PFSK-1 (cell line): Measurements from ENCODE around the gene TSEN15. TPM values are rescaled to one million over a fixed set of nuclear protein-coding genes. Genes with fewer than 3 reads are reported as not detected.
A peak's percentile ranks its signal among the peaks of the same experiment; 100 is the strongest.

Source experiments
- FOXP2 ChIP-seq: optimal IDR thresholded peaks from 2 replicates; pipeline ENCODE3; 2011; ENCODE audit warnings: borderline replicate concordance, control low read depth, inconsistent platforms; ENCODE audit not compliant: insufficient read depth; ENCODE audit errors: extremely low read length, extremely low read depth
- POLR2AphosphoS5 ChIP-seq: IDR thresholded peaks from 2 replicates; pipeline ENCODE4 v1.6.1; 2012; ENCODE audit warnings: low read depth, mild to moderate bottlenecking, control low read depth, low read length, moderate library complexity
- SIN3A ChIP-seq: IDR thresholded peaks from 2 replicates; pipeline ENCODE4 v1.6.1; 2012; ENCODE audit warnings: mild to moderate bottlenecking, low read length, moderate library complexity, borderline replicate concordance; ENCODE audit not compliant: insufficient read depth
- TAF1 ChIP-seq: IDR thresholded peaks from 2 replicates; pipeline ENCODE4 v1.6.1; 2012; ENCODE audit warnings: low read length, control low read depth, borderline replicate concordance; ENCODE audit not compliant: insufficient read depth
- polyA plus RNA-seq: library from polyadenylated mRNA; unstranded; fragments of >200 nt; gene quantifications from one replicate; pipeline ENCODE4 v1.2.1, GENCODE V29; 2012; ENCODE audit warnings: low read depth, missing spikeins; ENCODE audit not compliant: insufficient read length
- TF ChIP-seq, protein P1 (sequence below), 2 experiments: IDR thresholded peaks; 2 replicates each; pipeline versions ENCODE4 v1.6.1 to v1.8.0; 2011 to 2012; ENCODE audit warnings: low read depth in 2 of 2, low read length in 2 of 2, control low read depth in 1 of 2, inconsistent platforms in 1 of 2, mild to moderate bottlenecking in 1 of 2, moderate library complexity in 1 of 2; ENCODE audit not compliant: insufficient read depth in 1 of 2

TSEN15 gene
- 68.3 TPM for polyA plus RNA-seq

DNA sequence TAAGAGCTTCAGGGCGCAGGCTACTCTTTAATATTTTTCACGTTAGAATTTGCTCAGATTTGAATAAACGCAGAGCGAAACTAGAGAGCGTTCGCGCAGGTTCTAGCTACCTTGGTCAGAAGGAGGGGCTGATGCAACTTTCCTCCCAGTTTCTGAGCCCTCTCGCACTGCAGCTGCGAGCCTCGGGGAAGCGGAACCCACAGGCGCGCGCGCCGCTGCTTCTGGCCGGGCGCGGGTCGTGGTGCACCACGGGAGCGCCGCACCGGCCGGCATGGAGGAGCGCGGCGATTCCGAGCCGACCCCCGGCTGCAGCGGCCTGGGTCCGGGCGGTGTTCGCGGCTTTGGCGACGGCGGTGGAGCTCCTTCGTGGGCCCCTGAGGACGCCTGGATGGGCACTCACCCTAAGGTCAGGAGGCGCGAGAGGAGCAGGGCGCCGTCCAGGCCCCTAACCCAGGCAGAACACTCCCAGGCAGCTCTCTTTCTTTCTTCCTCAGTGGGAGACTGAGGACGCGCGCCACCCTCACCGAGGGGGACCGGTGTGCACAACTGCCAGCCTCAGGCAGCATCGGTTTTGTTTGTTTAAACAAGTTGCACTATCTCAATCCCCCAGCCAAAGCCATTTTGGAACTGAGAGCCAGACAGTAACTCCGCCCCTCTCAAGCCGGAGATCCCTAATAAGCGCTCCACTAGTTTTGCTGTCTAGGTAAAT is at the start of gene TSEN15:
Gene TSEN15, plus strand, starts transcription at position 246 of the 709 bp plus-strand sequence. Its CDS starts 26 bp downstream, at position 272.
- TF ChIP-seq, protein P1, sequence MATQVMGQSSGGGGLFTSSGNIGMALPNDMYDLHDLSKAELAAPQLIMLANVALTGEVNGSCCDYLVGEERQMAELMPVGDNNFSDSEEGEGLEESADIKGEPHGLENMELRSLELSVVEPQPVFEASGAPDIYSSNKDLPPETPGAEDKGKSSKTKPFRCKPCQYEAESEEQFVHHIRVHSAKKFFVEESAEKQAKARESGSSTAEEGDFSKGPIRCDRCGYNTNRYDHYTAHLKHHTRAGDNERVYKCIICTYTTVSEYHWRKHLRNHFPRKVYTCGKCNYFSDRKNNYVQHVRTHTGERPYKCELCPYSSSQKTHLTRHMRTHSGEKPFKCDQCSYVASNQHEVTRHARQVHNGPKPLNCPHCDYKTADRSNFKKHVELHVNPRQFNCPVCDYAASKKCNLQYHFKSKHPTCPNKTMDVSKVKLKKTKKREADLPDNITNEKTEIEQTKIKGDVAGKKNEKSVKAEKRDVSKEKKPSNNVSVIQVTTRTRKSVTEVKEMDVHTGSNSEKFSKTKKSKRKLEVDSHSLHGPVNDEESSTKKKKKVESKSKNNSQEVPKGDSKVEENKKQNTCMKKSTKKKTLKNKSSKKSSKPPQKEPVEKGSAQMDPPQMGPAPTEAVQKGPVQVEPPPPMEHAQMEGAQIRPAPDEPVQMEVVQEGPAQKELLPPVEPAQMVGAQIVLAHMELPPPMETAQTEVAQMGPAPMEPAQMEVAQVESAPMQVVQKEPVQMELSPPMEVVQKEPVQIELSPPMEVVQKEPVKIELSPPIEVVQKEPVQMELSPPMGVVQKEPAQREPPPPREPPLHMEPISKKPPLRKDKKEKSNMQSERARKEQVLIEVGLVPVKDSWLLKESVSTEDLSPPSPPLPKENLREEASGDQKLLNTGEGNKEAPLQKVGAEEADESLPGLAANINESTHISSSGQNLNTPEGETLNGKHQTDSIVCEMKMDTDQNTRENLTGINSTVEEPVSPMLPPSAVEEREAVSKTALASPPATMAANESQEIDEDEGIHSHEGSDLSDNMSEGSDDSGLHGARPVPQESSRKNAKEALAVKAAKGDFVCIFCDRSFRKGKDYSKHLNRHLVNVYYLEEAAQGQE (IDR thresholded peaks at IDR 0.05; ENCODE audit: insufficient read depth in 1 of 2, low read depth in 2 of 2, low read length in 2 of 2): peak in 1 of 2 experiments; percentile 71; a peak in 2 of 4 replicates
- peak; percentile 87 for TF ChIP-seq POLR2AphosphoS5
- TF ChIP-seq TAF1: peak; percentile 95
- peak; percentile 89 for TF ChIP-seq FOXP2
- peak; percentile 64; the same call in 1 of the 2 replicates for TF ChIP-seq SIN3A

DNA sequence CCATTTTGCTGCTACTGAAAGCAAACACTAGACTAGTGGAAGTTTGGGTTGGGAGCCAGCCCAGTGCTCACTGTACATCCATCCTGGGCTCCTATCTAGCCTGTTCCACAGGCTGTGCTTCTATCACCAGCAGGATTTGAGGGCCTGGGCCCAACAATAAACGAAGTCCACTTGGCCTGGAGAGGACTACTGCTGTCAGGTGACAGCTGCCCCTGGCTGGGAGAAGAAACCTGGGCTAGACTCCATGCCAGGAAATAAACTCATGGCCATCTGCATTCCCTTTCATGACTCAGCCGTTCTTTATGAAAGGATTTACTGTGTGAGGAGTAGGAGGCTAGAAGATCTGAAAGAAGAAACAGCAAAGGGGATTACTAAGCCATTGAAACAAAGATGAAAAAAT is 49.5 kb upstream of the TSEN15 start:
- TF ChIP-seq POLR2AphosphoS5: no peak

DNA sequence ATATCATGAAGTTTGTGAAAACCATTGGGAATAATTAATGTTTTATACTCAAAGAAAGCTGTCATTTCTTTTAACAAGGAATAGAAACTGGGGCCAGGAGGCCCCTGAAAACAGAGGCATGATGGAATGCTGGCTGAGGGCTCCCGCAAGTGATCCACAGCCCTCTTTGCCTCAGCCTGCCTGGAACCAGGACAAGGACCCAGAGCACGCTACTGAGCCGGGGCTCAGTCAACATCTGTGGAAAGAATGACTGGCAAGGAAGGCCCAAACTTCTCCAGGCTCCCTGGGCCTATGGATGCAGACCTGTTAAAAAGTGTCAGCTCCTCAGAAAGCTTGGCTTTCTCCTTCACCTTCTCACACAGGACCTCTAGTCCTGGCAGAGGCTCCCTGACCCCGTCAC is 46.6 kb upstream of the TSEN15 start:
- TF ChIP-seq SIN3A (no peak), POLR2AphosphoS5 (no peak), FOXP2 (no peak), TAF1 (no peak)
- TF ChIP-seq, protein P1 (IDR thresholded peaks at IDR 0.05; ENCODE audit: insufficient read depth in 1 of 2, low read depth in 2 of 2, low read length in 2 of 2): no peak

DNA sequence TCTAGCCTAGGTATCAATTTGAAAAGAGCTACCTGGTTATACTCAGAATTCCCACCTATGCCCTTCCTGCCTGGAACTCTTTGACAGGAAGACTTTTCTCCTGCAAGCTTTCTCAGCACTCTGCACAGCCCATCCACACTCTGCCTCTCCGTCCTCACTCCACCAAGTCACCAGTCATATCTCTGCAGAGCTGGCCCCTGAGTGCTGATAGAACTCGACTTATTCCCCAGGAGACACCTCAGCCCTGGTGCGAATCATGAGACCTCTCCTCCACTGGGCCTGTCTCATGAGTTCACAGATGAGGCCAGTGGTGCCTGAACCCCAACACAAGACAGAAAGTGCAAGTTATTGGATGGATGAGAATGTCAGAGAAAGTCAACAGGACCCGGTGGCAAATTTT is 46.0 kb upstream of the TSEN15 start:
- TF ChIP-seq, protein P1 (IDR thresholded peaks at IDR 0.05; ENCODE audit: insufficient read depth in 1 of 2, low read depth in 2 of 2, low read length in 2 of 2): no peak
- TF ChIP-seq FOXP2: no peak
- TF ChIP-seq TAF1: no peak
- TF ChIP-seq POLR2AphosphoS5: no peak

DNA sequence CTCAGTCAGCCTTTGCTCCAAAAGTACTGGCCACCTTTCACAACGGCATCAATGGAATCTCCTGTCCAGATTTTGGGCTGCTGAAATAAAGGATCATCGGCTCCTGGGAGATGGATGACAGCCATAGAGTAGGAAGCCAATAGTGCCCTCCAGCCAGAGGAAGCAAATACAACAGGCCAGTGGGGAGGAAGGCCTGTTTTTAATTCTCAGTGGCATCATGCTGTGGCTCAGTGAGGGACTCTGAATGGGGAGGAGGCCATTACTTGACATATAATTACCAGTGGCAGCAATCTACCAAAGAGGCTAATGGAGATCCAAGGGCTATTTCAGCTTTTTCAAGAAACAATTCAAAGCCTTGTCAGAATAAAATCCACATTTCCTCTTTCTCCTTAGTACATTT is 40.7 kb upstream of the TSEN15 start:
- TF ChIP-seq TAF1: no peak
- no peak for TF ChIP-seq SIN3A
- no peak for TF ChIP-seq FOXP2
- no peak for TF ChIP-seq POLR2AphosphoS5
- TF ChIP-seq, protein P1 (IDR thresholded peaks at IDR 0.05; ENCODE audit: insufficient read depth in 1 of 2, low read depth in 2 of 2, low read length in 2 of 2): no peak
